IPS-18a (cell line): Measurements from ENCODE around the gene CACNA1C.

Experiments
- H3K27ac ChIP-seq: one replicate; pipeline ENCODE4 v1.5.1; 2013; ENCODE audit warnings: low read length
- H3K27me3 ChIP-seq: one replicate; pipeline ENCODE4 v1.6.1; 2013; ENCODE audit warnings: mild to moderate bottlenecking, low read length; ENCODE audit not compliant: control insufficient read depth, insufficient read depth
- H3K36me3 ChIP-seq: one replicate; pipeline ENCODE4 v1.6.1; 2013; ENCODE audit warnings: low read depth, low read length; ENCODE audit not compliant: control insufficient read depth
- H3K4me1 ChIP-seq: one replicate; pipeline ENCODE4 v1.6.1; 2013; ENCODE audit warnings: low read depth, low read length; ENCODE audit not compliant: control insufficient read depth
- H3K4me3 ChIP-seq: one replicate; pipeline ENCODE4 v1.5.1; 2013; ENCODE audit warnings: low read length
- H3K9ac ChIP-seq: one replicate; pipeline ENCODE4 v1.6.1; 2013; ENCODE audit warnings: mild to moderate bottlenecking, low read length, moderate library complexity
- H3K9me3 ChIP-seq: one replicate; pipeline ENCODE4 v1.6.1; 2013; ENCODE audit warnings: low read depth, low read length; ENCODE audit not compliant: control insufficient read depth

CACNA1C gene

DNA sequence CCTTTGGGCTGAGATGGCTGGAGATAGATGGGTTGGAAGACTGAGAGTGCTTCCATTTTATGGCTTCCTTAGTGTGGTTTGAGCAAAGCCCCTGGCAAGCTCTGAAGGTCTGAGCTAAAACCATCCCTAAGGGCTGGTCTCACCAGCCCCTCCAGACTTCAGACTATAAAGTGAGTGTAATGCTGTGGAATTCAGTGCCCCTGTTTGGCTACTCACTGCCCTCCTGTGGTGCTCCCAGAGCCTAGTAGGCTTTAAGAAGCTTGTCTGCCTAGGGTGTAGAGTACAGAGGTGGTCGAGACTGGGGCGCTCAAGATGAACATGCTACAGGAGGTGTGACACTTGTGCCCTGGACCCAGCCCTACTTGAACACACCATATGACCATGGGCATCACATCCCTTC, 495.3 kb downstream of the CACNA1C start:
- no peaks in the 10 kb centered on the region for H3K27me3 ChIP-seq
- peaks cover 3% of the 10 kb centered on the region for H3K4me1 ChIP-seq
- no peak overlapping the region for H3K4me3 ChIP-seq
- no peak overlapping the region for H3K9ac ChIP-seq
- H3K27ac ChIP-seq: no peak overlapping the region
- H3K36me3 ChIP-seq: no peaks in the 10 kb centered on the region
- no peaks in the 10 kb centered on the region for H3K9me3 ChIP-seq

DNA sequence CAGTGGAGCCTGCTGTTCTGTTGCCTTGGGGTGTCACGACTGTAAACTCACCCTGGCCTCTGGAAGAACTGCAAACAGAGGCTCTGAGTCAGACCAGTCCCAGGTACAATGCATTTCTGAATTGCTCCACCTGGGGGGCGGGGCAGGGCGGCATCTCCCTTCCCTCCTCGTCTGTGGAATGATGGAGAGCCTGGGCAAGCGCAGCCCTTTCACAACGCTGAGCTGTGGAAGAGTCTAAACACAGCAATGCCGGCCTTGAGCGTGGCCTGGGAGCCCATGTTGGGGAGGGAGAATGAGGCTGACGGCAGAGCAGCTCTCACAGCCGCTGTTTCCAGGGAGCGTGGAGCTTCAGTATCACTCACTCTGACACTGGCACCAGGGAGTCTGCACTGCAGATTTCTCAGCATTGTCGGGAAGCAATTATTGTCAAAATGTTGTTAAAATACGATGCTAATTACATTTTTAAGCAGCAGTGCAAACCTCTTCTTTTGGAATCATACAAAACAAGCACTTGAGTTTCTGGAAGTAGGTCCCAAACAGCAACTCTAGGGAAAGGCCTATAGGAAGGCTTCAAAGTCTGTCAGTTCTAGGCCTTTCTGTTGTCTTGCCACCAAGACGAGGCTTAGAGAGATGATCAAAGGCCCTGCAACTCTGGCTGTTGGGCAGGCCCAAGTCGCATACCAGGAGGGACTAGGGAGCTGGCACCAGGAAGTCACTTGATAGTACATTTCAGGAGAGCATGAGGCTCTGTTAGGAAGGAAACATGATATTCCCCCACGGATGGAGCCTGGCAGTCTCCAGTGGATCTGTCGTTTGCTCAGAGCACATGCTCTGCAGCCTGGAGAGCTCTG, 498.0 kb downstream of the CACNA1C start:
- no peaks in the 10 kb centered on the region for H3K27me3 ChIP-seq
- H3K9ac ChIP-seq: no peak overlapping the region
- H3K27ac ChIP-seq: no peak overlapping the region
- H3K4me1 ChIP-seq: peaks cover 6% of the 10 kb centered on the region
- no peaks in the 10 kb centered on the region for H3K9me3 ChIP-seq
- H3K36me3 ChIP-seq: no peaks in the 10 kb centered on the region
- H3K4me3 ChIP-seq: no peak overlapping the region

DNA sequence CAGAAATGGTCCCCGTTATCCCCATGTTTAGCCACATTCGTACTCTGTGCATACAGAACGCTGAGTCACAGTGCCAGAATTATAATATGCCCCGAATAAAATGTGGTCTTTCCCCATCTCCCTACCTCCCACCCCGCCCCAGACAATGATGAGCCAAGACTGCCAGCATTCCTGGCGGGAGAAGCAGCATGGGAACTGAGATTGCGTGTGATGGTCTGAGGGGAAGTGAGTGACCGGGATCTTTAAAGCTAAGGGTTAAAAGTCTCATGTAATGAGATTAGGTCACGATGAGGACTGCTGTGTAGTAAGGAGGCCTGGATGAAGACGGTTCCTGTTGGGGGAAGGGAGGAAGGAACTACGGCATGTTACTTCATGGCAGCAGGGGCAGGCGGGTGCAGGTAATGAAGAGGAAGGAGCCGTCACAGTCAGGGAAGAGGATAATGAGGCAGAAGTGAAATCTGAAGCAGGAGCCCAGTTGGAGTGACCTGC, 498.7 kb downstream of the CACNA1C start:
- H3K27me3 ChIP-seq: no peaks in the 10 kb centered on the region
- no peak overlapping the region for H3K27ac ChIP-seq

DNA sequence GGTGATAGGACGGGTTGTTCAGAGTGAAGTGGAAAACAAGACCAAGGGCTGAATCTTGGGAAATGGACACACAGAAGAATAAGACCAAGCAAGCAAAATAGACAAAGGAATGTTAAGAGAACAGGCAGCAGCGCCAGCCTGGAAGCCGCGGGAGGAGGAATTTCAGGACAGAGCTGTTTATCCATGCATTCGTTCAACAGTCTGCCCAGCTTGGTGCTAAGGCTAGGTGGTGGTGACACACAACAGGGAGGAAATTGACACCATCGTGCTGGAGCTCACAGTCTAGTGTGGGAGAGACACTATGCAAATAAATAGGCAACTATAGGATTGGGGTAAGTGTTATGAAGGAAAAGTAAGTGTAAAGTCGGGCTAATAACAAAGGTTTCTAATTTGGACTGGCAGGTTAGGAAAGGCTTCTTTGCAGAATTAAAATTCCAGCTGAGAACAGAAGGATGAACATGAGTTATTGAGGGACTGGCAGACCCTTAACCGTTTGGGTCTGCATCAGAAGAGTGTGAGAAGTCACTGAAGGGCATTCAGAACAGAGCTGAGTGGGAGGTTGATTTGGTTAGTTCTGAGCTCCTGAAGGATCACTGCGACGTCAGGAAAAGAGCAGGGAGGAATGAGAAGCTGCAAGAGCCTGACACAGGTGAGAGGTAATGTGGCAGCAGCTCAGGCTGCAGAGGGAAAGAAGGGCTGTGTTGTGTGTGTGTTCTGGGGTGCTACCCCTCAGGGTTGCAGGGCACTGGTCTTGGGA, 499.4 kb downstream of the CACNA1C start:
- no peaks in the 10 kb centered on the region for H3K36me3 ChIP-seq
- H3K9ac ChIP-seq: no peak overlapping the region
- H3K4me1 ChIP-seq: peaks cover 6% of the 10 kb centered on the region
- no peaks in the 10 kb centered on the region for H3K9me3 ChIP-seq
- no peak overlapping the region for H3K27ac ChIP-seq
- H3K27me3 ChIP-seq: no peaks in the 10 kb centered on the region
- no peak overlapping the region for H3K4me3 ChIP-seq

More for the DNA sequence above, 498.7 kb downstream of the CACNA1C start:
- no peak overlapping the region for H3K9ac ChIP-seq
- H3K4me3 ChIP-seq: no peak overlapping the region
- H3K9me3 ChIP-seq: no peaks in the 10 kb centered on the region
- peaks cover 6% of the 10 kb centered on the region for H3K4me1 ChIP-seq
- H3K36me3 ChIP-seq: no peaks in the 10 kb centered on the region

DNA sequence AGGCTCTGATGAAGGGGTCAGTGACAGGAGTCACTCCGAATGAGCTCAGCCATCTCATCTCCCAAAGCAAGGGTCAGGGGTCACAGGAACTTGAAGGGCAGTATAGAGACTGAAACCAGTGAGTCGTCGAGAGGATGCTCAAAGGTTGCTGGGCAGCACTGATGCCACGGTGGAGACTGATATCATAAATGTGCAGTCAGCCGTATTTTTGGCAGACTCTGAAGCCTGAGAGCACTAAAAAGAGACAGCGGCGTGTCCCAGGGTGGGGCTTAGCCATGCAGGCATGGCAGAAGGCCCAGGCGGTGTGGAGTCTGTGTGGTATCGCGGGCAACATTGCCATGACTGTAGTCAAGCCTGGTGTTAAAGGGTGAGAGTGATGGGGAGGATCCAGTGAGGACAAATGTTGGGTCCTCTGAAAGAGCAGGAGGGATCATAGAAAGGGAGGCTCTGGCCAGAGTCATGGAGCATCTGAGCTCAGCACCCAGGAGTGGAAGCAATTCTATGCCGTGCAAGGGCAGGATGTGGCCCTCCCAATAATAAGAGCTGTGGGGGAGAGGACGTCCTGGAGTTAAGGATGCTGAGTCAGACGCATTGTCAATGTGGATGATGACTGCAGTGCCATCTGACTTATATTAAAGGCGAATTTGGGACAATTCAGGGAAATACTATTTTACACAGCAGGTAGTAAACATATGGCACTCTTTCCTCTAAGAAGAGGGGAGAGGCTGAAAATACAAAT, 500.8 kb downstream of the CACNA1C start:
- H3K4me3 ChIP-seq: no peak overlapping the region
- H3K4me1 ChIP-seq: peaks cover 6% of the 10 kb centered on the region
- H3K9ac ChIP-seq: no peak overlapping the region
- no peaks in the 10 kb centered on the region for H3K36me3 ChIP-seq
- H3K27me3 ChIP-seq: no peaks in the 10 kb centered on the region
- H3K27ac ChIP-seq: no peak overlapping the region
- H3K9me3 ChIP-seq: no peaks in the 10 kb centered on the region

DNA sequence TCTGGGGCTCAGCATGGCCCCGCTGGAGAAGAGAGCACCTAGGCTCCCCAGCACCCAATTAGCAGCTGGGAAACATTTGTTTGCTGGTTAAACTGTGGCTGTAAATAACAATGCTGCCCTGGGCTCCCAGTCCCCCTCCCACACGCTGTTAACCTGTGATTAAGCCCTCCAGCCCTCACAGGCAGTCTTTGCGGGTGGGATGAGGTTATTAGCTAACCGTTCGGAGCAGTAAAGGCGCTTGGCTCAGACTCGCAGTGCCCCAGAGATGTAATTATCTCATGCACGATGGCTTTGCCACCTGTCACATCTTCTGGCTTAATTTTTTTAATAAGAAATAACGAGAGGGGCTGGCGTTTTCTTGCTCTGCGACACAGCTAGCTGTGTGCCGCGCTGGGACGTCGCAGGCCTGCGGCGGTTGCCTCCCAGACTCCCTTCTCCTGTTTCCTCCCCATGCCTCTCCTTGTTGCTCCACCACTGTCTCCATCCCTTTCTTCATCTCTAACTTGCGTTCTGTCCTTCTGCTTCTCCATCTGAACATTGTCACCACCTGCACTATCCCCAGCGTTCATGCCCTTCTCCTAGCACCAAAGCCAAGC, 502.8 kb downstream of the CACNA1C start:
- no peaks in the 10 kb centered on the region for H3K9me3 ChIP-seq
- no peaks in the 10 kb centered on the region for H3K36me3 ChIP-seq
- no peak overlapping the region for H3K27ac ChIP-seq
- H3K27me3 ChIP-seq: no peaks in the 10 kb centered on the region
- H3K4me3 ChIP-seq: no peak overlapping the region
- no peak overlapping the region for H3K9ac ChIP-seq
- peaks cover 6% of the 10 kb centered on the region for H3K4me1 ChIP-seq

DNA sequence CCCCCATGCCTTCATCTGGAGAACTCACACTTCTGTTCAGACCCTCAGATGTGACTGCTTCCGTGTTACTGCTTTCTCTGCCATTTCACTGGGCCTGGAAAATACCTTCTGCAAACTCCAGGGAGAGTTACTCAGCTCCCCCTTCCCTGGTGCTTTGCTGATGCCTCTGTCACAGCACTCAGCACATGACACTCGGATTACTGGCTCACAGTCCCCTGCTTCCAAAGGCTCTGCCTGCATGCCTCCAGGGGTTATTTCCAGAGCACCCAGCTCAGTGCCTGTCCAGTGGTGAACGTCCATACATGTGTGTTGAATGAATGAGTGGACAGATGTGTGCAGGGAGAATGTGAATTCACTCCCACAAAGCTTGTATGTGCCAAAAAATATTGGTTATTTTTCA, 504.8 kb downstream of the CACNA1C start:
- H3K9me3 ChIP-seq: no peaks in the 10 kb centered on the region
- H3K27me3 ChIP-seq: no peaks in the 10 kb centered on the region
- peaks cover 3% of the 10 kb centered on the region for H3K4me1 ChIP-seq
- H3K36me3 ChIP-seq: no peaks in the 10 kb centered on the region
- H3K9ac ChIP-seq: no peak overlapping the region
- no peak overlapping the region for H3K4me3 ChIP-seq
- H3K27ac ChIP-seq: no peak overlapping the region

DNA sequence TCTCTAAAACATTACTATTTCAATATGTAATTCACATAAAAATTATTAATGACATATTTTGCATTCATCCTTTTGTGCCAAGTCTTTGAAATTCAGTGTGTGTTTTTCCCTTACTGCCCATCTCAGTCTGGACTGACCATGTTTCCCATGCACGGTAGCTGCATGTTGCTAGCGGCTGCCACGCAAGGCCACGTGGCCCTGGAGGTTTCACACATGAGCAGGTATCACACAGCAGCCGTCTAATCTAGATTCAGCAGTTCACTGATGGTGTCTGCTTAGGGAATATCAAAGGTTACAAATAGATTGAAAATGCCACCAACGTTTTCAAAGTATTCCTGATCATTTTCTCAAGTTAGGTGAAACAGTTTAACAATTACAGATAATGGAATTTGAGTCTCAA, 507.1 kb downstream of the CACNA1C start:
- Histone ChIP-seq H3K9ac (no peak overlapping the region), H3K4me3 (no peak overlapping the region), H3K36me3 (no peaks in the 10 kb centered on the region), H3K9me3 (no peaks in the 10 kb centered on the region), H3K27ac (no peak overlapping the region), H3K4me1 (peaks cover 3% of the 10 kb centered on the region), H3K27me3 (no peaks in the 10 kb centered on the region)

DNA sequence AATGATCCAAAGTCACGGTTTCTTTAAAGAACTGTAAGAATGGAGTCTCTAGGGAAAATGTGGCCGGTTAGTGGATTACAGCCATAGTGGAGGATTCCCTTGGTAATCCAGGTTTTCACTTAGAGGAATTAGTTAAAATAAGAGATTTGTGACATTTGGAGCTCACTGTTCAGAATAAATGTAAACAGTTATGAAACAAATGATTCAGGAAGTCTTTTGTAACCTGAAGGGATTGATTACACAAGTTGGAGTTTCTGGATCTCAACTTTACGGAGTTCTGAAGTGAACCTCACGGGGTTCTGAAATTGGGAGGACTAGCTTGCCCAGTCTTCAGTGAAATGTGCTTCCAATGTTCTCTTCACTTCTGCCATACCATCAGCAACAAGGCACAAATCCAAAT, 507.6 kb downstream of the CACNA1C start:
- H3K4me3 ChIP-seq: no peak overlapping the region
- H3K9me3 ChIP-seq: no peaks in the 10 kb centered on the region
- H3K27ac ChIP-seq: no peak overlapping the region
- H3K4me1 ChIP-seq: peaks cover 2% of the 10 kb centered on the region
- no peak overlapping the region for H3K9ac ChIP-seq
- no peaks in the 10 kb centered on the region for H3K27me3 ChIP-seq
- H3K36me3 ChIP-seq: no peaks in the 10 kb centered on the region

DNA sequence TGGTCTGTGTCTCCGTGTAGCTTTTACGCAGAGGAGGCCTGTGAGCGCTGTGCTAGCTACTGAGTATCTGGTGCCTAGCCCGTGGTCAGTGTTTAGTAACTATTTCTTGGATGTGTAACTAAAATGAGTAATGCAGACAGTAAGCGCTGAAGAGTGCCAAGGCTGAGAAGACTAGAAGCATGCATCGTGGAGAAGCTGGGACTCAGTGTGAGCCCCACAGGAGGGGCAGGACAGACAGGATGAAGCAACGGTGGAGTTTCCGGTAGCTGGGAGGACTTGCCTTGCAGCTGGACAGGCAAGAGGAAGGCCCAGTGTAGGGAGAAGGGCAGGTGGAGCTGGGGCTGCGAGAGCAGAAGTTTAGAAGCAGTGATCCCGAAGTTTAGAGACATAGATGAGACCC, 508.6 kb downstream of the CACNA1C start:
- Histone ChIP-seq H3K36me3 (no peaks in the 10 kb centered on the region), H3K4me3 (no peak overlapping the region), H3K9me3 (no peaks in the 10 kb centered on the region), H3K9ac (no peak overlapping the region), H3K27me3 (no peaks in the 10 kb centered on the region), H3K4me1 (no peaks in the 10 kb centered on the region), H3K27ac (no peak overlapping the region)

DNA sequence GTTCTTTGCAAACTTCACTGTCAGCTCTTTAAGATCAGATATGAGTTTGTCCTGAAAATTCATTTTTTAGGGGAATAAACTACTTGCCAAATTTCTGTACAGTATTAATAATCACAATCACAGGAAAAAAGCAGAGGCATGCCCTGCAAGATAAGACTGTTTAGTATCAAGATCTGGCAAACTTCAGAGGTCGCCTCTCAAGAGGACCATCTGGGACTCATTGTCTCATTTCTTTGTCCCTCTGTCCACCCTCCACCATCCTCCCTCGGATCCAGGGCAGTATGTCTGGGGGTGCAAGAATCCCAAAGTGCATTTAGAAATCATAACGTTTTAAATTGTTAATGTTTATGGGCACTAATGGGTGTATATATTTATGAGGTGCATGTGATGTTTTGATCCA, 509.6 kb downstream of the CACNA1C start:
- Histone ChIP-seq H3K9ac (no peak overlapping the region), H3K4me1 (no peaks in the 10 kb centered on the region), H3K9me3 (no peaks in the 10 kb centered on the region), H3K4me3 (no peak overlapping the region), H3K36me3 (no peaks in the 10 kb centered on the region), H3K27me3 (no peaks in the 10 kb centered on the region), H3K27ac (no peak overlapping the region)
